ENCODE results near the gene NTN4. TPM values are rescaled to one million over a fixed set of nuclear protein-coding genes. Genes with fewer than 3 reads are reported as not detected.

Gene NTN4
- total and polyA plus RNA-seq, 12 donors = 10.1 to 62.5 (median 42.4) TPM

GRCh38 chr12:95614390-95614982, 176.1 kb downstream of the NTN4 start:
- H3K27me3 ChIP-seq = no peaks in the 10 kb centered on the region
- DNase-seq = no peak
- intact Hi-C loops (cut with DNase I) = no loop called here

GRCh38 chr12:95613021-95613420, 177.5 kb downstream of the NTN4 start:
- TF ChIP-seq POLR2A (IDR thresholded peaks at IDR 0.05) (no peak), CTCF (IDR thresholded peaks at IDR 0.05) (no peak)
- WGBS, 4 donors = 87 to 94% (median 92%) methylated on average over 7 of the region's 7 CpGs
- Histone ChIP-seq H3K27ac (no peak overlapping the region), H3K36me3 (replicated peaks in 1 of 2) (no peaks in the 10 kb centered on the region), H3K27me3 (no peaks in the 10 kb centered on the region), H3K4me1 (replicated peaks in 1 of 2) (peaks cover 0 to 3% of the 10 kb centered on the region in 2 donors), H3K9me3 (replicated peaks in 1 of 3) (no peaks in the 10 kb centered on the region), H3K4me3 (no peak overlapping the region)
- intact Hi-C loops (cut with DNase I) = no loop called here
- DNase-seq = no peak

More at GRCh38 chr12:95614390-95614982, 176.1 kb downstream of the NTN4 start:
- 89 to 98% (median 94%) methylated on average over 2 of the region's 2 CpGs for WGBS, 4 donors
- H3K36me3 ChIP-seq (replicated peaks in 1 of 2) = no peaks in the 10 kb centered on the region
- no peak overlapping the region for H3K27ac ChIP-seq
- no peaks in the 10 kb centered on the region for H3K4me1 ChIP-seq (replicated peaks in 1 of 2)
- no peaks in the 10 kb centered on the region for H3K9me3 ChIP-seq (replicated peaks in 1 of 3)
- TF ChIP-seq POLR2A (IDR thresholded peaks at IDR 0.05) (no peak), CTCF (IDR thresholded peaks at IDR 0.05) (no peak)
- no peak overlapping the region for H3K4me3 ChIP-seq

GRCh38 chr12:95611676-95612309, 178.8 kb downstream of the NTN4 start:
- H3K9me3 ChIP-seq (replicated peaks in 1 of 3) = no peaks in the 10 kb centered on the region
- WGBS, 4 donors = 80 to 96% (median 85%) methylated on average over 2 of the region's 2 CpGs
- no peak overlapping the region for H3K27ac ChIP-seq
- TF ChIP-seq CTCF (IDR thresholded peaks at IDR 0.05) (no peak), POLR2A (IDR thresholded peaks at IDR 0.05) (no peak)
- H3K27me3 ChIP-seq = no peaks in the 10 kb centered on the region
- DNase-seq = no peak
- H3K4me1 ChIP-seq (replicated peaks in 1 of 2) = peaks cover 0 to 6% of the 10 kb centered on the region in 2 donors
- no peak overlapping the region for H3K4me3 ChIP-seq
- no peaks in the 10 kb centered on the region for H3K36me3 ChIP-seq (replicated peaks in 1 of 2)
- intact Hi-C loops (cut with DNase I) = no loop called here

GRCh38 chr12:95608252-95609033, 182.1 kb downstream of the NTN4 start:
- Histone ChIP-seq H3K36me3 (replicated peaks in 1 of 2) (no peaks in the 10 kb centered on the region), H3K9me3 (replicated peaks in 1 of 3) (no peaks in the 10 kb centered on the region), H3K4me1 (replicated peaks in 1 of 2) (peaks cover 8 to 14% of the 10 kb centered on the region in 2 donors), H3K4me3 (no peak overlapping the region), H3K27me3 (no peaks in the 10 kb centered on the region), H3K27ac (no peak overlapping the region)
- intact Hi-C loops (cut with DNase I) = no loop called here
- DNase-seq = peak in 3 of 7 donors; percentile 33 to 41 (median 37)
- 41 to 61% (median 55%) methylated on average over 10 to 13 of the region's 13 CpGs for WGBS, 4 donors
- TF ChIP-seq CTCF (IDR thresholded peaks at IDR 0.05) (no peak), POLR2A (IDR thresholded peaks at IDR 0.05) (no peak)
